ENCODE measurements around the gene GOLGA8O.
"Not testable (repeated sequence)": the region's sequence is repeated elsewhere in the genome, so short reads cannot be mapped to it uniquely, and the experiment has no call there.

Gene GOLGA8O, protein sequence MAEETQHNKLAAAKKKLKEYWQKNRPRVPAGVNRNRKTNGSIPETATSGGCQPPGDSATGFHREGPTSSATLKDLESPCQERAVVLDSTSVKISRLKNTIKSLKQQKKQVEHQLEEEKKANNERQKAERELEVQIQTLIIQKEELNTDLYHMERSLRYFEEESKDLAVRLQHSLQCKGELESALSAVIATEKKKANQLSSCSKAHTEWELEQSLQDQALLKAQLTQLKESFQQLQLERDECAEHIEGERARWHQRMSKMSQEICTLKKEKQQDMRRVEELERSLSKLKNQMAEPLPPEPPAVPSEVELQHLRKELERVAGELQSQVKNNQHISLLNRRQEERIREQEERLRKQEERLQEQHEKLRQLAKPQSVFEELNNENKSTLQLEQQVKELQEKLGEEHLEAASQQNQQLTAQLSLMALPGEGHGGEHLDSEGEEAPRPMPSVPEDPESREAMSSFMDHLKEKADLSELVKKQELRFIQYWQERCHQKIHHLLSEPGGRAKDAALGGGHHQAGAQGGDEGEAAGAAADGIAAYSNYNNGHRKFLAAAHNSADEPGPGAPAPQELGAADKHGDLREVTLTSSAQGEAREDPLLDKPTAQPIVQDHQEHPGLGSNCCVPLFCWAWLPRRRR

DNA sequence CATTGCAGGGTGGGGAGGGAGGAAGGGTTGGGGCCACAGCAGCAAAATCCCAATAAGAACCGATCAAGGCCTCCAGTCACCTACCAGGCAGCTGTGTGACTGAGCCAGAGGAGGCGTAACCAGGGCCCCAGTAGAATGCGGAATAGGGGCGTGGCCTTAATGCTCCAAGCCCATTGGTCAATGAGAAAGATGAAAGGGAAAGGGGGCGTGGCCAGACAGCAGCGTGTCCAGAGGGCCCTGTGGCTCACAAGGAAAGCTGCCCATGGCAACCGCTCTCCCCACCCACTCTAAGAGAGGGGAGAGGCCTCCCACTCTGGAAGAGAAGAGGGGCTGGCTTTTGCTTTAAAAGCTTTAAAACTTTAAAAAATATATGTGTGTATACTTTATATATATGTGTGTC lies at the start of gene GOLGA8O:
Gene GOLGA8O (minus strand): TSS at position 101 of the 400 bp plus-strand sequence. CDS start 98 bp downstream, at position 3.
- not testable (repeated sequence) for DNase-seq (ENCODE audit: low read depth, low spot score)

DNA sequence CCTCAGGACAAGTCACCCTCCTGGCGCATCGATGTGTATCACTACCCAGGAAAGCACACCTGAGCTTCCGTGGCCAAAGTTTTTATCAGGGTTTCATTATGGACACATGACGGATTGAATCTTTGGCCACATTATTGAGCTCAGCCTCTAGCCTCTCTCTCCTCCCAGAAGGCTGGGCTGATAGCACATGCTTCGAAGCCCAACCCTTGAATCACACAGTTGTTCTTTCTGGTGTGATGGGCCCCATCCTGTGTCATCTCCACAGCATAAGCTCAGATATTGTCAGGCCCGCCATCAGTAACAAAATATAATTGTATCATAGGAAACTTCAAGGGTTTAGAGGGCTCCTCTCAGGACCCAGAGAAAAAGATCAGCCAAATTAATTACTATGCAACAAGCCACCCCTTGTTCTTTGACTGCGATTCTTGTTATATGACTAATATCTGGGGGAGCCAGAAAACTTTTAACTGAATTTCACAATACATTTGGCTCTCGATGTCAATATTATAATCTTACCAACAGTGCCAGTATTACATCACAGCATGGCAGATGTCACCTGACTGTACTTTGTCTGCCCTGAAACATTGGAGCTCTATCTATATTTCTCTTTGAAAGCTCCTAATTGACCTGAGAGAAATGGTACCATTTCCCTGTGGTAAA lies 48.8 kb upstream of the GOLGA8O start:
- not testable (repeated sequence) for DNase-seq (ENCODE audit: low read depth, low spot score)

GRCh38 chr15:32502946-32503345 lies 47.5 kb upstream of the GOLGA8O start:
- DNase-seq (ENCODE audit: low read depth, low spot score): not testable (repeated sequence)

GRCh38 chr15:32492768-32493167 lies 37.3 kb upstream of the GOLGA8O start:
- DNase-seq (ENCODE audit: low read depth, low spot score): not testable (repeated sequence)

DNA sequence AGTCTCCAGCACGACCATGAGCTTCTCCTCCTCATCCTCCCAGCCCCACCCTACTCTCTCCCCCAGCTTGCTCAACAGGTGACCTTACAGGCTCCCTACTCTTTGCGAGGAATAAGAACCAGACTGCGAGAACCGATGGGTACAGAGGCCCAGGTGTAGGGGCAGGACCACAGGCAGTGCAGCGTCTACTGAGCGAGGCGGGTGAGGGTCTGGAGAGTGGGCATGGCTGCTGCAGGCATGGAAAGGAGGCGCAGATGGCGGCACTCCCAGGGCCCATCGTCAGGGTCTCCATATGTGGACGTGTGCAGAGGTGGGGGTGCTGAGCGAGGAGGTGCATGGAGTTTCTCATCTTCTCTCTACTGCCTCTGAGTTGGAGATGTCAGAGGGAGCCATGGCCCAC lies 31.0 kb upstream of the GOLGA8O start:
- DNase-seq (ENCODE audit: low read depth, low spot score): not testable (repeated sequence)

GRCh38 chr15:32483377-32483776 lies 27.9 kb upstream of the GOLGA8O start:
- not testable (repeated sequence) for DNase-seq (ENCODE audit: low read depth, low spot score)

GRCh38 chr15:32481683-32482082 lies 26.2 kb upstream of the GOLGA8O start:
- DNase-seq (ENCODE audit: low read depth, low spot score): not testable (repeated sequence)

- DNase-seq (ENCODE audit: low read depth, low spot score): not testable (repeated sequence)
Measured at GRCh38 chr15:32468076-32468475, 12.6 kb upstream of the GOLGA8O start.

DNA sequence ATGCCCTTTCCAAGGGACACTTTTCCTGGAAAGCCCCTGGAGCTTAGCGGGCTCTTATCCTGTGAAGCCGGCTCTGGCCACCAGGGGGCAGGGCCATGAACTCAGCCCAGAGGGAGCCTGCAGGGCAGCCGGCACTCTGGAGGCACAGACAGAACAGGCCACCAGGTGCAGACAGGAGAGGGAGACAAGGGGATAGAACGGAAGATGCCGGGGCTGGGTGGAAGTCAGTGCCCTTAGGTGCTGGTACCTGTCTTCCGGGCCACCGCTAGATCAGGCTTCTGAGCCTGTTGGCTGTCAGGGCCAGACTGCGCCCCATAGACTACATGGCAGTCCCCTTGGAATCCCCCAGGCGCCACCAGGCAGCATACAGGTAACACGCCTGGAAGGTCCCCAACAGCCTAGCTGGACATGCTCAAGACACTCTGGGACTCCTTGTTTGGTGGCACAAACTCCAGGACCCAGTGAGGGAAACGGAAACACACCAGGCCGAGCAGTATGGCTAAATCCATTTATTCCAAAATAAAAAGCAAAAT lies 14.9 kb downstream of the GOLGA8O start:
- DNase-seq (ENCODE audit: low read depth, low spot score): not testable (repeated sequence)

DNA sequence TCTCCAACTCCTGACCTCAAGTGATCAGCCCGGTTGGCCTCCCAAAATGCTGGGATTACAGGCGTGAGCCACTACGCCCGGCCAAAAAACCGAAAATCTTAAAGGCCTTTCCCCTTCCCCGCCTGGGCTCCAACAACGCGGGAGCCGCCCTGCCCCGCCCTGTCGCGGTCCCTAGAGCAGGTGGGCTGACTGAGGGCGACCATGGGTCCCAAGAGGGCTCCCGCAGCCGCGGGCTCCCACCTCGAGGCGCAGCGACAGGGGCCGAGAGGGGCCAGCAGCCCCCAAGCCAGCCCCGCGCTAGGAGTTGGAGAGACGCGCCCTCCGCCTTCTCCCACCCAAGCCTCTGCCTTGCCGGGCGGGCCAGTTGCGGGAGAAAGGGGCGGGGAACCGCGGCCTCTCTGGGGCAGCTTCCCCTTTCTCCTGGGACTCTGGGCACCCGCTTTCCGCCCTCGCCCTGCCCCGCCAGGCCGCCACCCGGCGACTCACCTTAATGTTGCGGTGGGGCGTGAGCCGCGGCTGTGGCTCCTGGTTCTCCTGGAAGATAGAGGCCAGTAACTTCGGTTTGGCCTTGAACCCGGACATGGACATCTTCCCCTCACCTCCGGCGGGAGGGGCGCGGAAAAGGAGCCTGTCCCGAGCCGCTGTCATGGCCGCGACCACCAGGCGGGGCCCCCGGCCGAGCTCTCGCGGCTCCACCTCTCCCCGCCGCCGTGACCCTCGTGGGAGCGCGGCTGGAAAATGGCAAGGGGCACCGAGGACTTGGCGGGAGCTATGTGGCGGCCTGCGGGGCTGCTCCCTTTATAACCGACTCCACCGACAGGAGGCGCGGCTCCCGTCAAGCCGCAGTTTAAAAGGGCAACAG lies 21.1 kb downstream of the GOLGA8O start:
- not testable (repeated sequence) for DNase-seq (ENCODE audit: low read depth, low spot score)

DNA sequence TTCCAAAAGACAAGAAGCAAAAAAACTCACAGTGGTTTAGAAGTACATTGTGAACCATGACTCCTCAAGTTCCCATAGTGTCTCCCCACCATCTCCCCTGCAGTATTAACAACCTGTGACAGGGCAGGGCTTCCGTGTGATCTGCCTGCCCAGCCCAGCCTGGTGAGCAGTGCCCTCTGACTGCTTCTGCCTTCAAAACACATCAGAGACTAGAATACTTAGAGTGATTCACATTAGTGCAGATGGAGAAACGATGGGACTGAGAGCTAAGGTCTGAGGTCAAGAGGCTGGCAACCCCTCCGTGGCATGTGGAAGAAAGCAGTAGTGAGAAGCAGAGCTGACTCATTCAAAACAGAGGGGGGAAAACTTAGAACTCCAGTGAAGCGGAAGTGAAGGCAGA lies 27.8 kb downstream of the GOLGA8O start:
- DNase-seq (ENCODE audit: low read depth, low spot score): not testable (repeated sequence)

- not testable (repeated sequence) for DNase-seq (ENCODE audit: low read depth, low spot score)
Measured at GRCh38 chr15:32426511-32426910, 28.9 kb downstream of the GOLGA8O start.

- DNase-seq (ENCODE audit: low read depth, low spot score): not testable (repeated sequence)
Measured at GRCh38 chr15:32407903-32408302, 47.5 kb downstream of the GOLGA8O start.

DNA sequence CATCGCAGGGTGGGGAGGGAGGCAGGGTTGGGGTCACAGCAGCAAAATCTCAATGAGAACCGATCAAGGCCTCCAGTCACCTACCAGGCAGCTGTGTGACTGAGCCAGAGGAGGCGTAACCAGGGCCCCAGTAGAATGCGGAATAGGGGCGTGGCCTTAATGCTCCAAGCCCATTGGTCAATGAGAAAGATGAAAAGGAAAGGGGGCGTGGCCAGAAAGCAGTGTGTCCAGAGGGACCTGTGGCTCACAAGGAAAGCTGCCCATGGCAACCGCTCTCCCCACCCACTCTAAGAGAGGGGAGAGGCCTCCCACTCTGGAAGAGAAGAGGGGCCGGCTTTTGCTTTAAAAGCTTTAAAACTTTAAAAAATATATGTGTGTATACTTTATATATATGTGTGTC lies 52.2 kb downstream of the GOLGA8O start, which contains the start of gene GOLGA8K:
Gene GOLGA8K (minus strand): TSS at position 101 of the 400 bp plus-strand sequence. CDS start 98 bp downstream, at position 3.
- DNase-seq (ENCODE audit: low read depth, low spot score): not testable (repeated sequence)

DNA sequence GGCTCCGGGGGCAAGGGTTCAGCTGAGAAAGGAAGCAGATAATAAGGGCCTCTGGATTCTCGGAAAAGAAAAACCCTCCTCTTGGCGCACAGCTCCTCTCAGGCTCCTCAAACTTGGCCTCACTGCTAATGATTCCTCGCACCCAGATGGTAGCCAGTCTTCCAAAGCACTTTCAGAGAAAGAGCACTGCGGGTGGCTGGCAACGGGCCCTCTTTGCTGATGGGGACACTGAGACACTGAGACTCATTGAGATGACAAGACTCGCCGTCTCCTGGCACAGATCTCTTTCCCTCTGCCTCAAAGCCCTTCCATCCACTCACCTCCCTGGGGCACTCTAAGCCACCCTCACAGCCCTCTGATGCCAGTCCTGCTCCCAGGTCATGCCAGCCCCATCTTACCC lies 58.9 kb downstream of the GOLGA8O start:
- not testable (repeated sequence) for DNase-seq (ENCODE audit: low read depth, low spot score)

All from brain pericyte (primary cell).